Endothelial cell of umbilical vein (primary cell): ENCODE measurements around the gene EPHA5. TPM values are rescaled to one million over a fixed set of nuclear protein-coding genes. Genes with fewer than 3 reads are reported as not detected.

Experiments used
- BruUV-seq: library from RNA; stranded (reverse); fragments of 400-500 nt; replicated peaks from 2 replicates; lab custom pipeline; 2021; lab: Mats Ljungman, UMichigan
- CTCF ChIA-PET: fragments of 300-600, 350-600 bp; sonication (Branson Sonifier 250); formaldehyde crosslinking; loops from one replicate; lab custom pipeline; 2021; ENCODE audit warnings: antibody characterized with exemption, inconsistent platforms; lab: Charles Lee
- POLR2A ChIA-PET: fragments of 300-600, 350-600 bp; sonication (Branson Sonifier 250); formaldehyde crosslinking; loops from one replicate; lab custom pipeline; 2021; ENCODE audit warnings: antibody characterized with exemption, inconsistent platforms; lab: Charles Lee
- DNase-seq: peaks from one replicate; pipeline ENCODE4 v3.0.0-alpha.2; 2011; ENCODE audit warnings: low read depth, low spot score
- FAIRE-seq: peaks from 2 replicates; lab custom pipeline; 2011; peaks lifted over from hg19 to GRCh38; lab: Jason Lieb, UNC
- H2AFZ ChIP-seq: 2 replicates; pipeline ENCODE4 v1.6.0; 2012; ENCODE audit warnings: low read depth, low read length, control low read depth, inconsistent platforms
- H3K27ac ChIP-seq: 2 replicates; pipeline ENCODE4 v1.5.1; 2011; ENCODE audit warnings: low read depth, mild to moderate bottlenecking, control low read depth, low read length, moderate library complexity; ENCODE audit not compliant: insufficient read depth
- H3K27me3 ChIP-seq, 2 experiments: 2 replicates each; pipeline versions ENCODE4 v1.6.0 to v1.6.1; 2011; ENCODE audit warnings: low read length in 2 of 2, mixed read lengths in 1 of 2; ENCODE audit not compliant: control insufficient read depth in 2 of 2, insufficient read depth in 2 of 2
- H3K36me3 ChIP-seq, 2 experiments: 2 replicates in 1 of 2; 3 replicates in 1 of 2; pipeline ENCODE4 v1.5.1; 2011; ENCODE audit warnings: low read length in 2 of 2, mild to moderate bottlenecking in 1 of 2, moderate library complexity in 1 of 2; ENCODE audit not compliant: control insufficient read depth in 2 of 2, insufficient read depth in 2 of 2; ENCODE audit errors: extremely low read depth in 1 of 2
- H3K4me1 ChIP-seq: 3 replicates; pipeline ENCODE4 v1.5.1; 2011; ENCODE audit warnings: mild to moderate bottlenecking, low read length; ENCODE audit not compliant: control insufficient read depth, insufficient read depth; ENCODE audit errors: extremely low read depth
- H3K4me2 ChIP-seq: 2 replicates; pipeline ENCODE4 v1.6.1; 2011; ENCODE audit warnings: low read length, control low read depth, mixed read lengths; ENCODE audit not compliant: insufficient read depth
- H3K4me3 ChIP-seq, 3 experiments: fragments of 200-600 bp in 1 of 3; sonication (generic), shearing (Covaris generic) in 1 of 3; replicated peaks in 1 of 3; 2 replicates each; pipeline ENCODE4 v1.5.1; 2011 to 2016; ENCODE audit warnings: control low read depth in 3 of 3, low read length in 3 of 3, mild to moderate bottlenecking in 2 of 3, inconsistent platforms in 1 of 3, low read depth in 1 of 3, moderate library complexity in 1 of 3; ENCODE audit not compliant: insufficient read depth in 1 of 3
- H3K79me2 ChIP-seq: 2 replicates; pipeline ENCODE4 v1.6.0; 2012; ENCODE audit warnings: low read length, inconsistent platforms; ENCODE audit not compliant: control insufficient read depth, insufficient read depth
- H3K9ac ChIP-seq: replicated peaks from 2 replicates; pipeline ENCODE3; 2011; ENCODE audit warnings: low read length, control low read depth; ENCODE audit not compliant: insufficient read depth; ENCODE audit errors: extremely low read depth
- H3K9me1 ChIP-seq: replicated peaks from 3 replicates; pipeline ENCODE4 v1.6.0; 2011; ENCODE audit warnings: mild to moderate bottlenecking, low read length; ENCODE audit not compliant: control insufficient read depth, insufficient read depth; ENCODE audit errors: extremely low read depth
- H3K9me3 ChIP-seq: replicated peaks from 2 replicates; pipeline ENCODE4 v1.5.1; 2012; ENCODE audit warnings: low read length, inconsistent platforms; ENCODE audit not compliant: control insufficient read depth, insufficient read depth
- H4K20me1 ChIP-seq: replicated peaks from 2 replicates; pipeline ENCODE3; 2011; ENCODE audit warnings: mild to moderate bottlenecking, low read length; ENCODE audit not compliant: control insufficient read depth, insufficient read depth; ENCODE audit errors: extremely low read depth
- CTCF ChIP-seq, 2 donors: IDR thresholded peaks; 1 replicate in 1 of 2; 2 replicates in 1 of 2; pipeline ENCODE4 v1.5.1; 2011; ENCODE audit warnings: low read length in 2 of 2, mild to moderate bottlenecking in 2 of 2, moderate library complexity in 2 of 2, control low read depth in 1 of 2, inconsistent platforms in 1 of 2, low read depth in 1 of 2; ENCODE audit not compliant: insufficient read depth in 1 of 2; ENCODE audit errors: extremely low read depth in 1 of 2
- EZH2 ChIP-seq: IDR thresholded peaks from 2 replicates; pipeline ENCODE4 v1.6.1; 2012; ENCODE audit warnings: borderline replicate concordance, low read depth, mild to moderate bottlenecking, moderate library complexity, low read length, inconsistent platforms; ENCODE audit not compliant: severe bottlenecking
- FOS ChIP-seq: IDR thresholded peaks from 2 replicates; pipeline ENCODE4 v1.6.1; 2011; ENCODE audit warnings: mild to moderate bottlenecking, low read length, moderate library complexity, borderline replicate concordance; ENCODE audit not compliant: insufficient read depth
- GATA2 ChIP-seq: IDR thresholded peaks from 2 replicates; pipeline ENCODE4 v1.7.0; 2011; ENCODE audit warnings: low read depth, mild to moderate bottlenecking, moderate library complexity, mixed read lengths, low read length; ENCODE audit not compliant: insufficient read length, insufficient read depth
- JUN ChIP-seq: IDR thresholded peaks from 2 replicates; pipeline ENCODE4 v1.6.1; 2011; ENCODE audit warnings: borderline replicate concordance, low read depth; ENCODE audit not compliant: insufficient read length, insufficient read depth
- MAX ChIP-seq: IDR thresholded peaks from 2 replicates; pipeline ENCODE4 v1.6.1; 2011; ENCODE audit not compliant: insufficient read depth, insufficient read length
- MYC ChIP-seq: IDR thresholded peaks from one replicate; pipeline ENCODE4 v1.6.1; 2011; ENCODE audit warnings: mild to moderate bottlenecking, low read depth, low read length
- POLR2A ChIP-seq: IDR thresholded peaks from 2 replicates; pipeline ENCODE4 v1.6.1; 2012; ENCODE audit warnings: low read depth, mild to moderate bottlenecking, control low read depth, low read length
- POLR2AphosphoS5 ChIP-seq: IDR thresholded peaks from 2 replicates; pipeline ENCODE4 v1.6.1; 2012; ENCODE audit warnings: low read depth, mild to moderate bottlenecking, control low read depth, low read length, moderate library complexity; ENCODE audit not compliant: insufficient read depth
- dilution Hi-C: fragments of 300-500 bp; cut with MboI; formaldehyde crosslinking; loops from one replicate; pipeline ENCODE4 v1.15.0; 2019; ENCODE audit warnings: low sequenced_read_pairs; ENCODE audit not compliant: extremely low pct_ligation_motif_present
- intact Hi-C: fragments of 100-400 bp; cut with micrococcal nuclease; formaldehyde crosslinking; loops from one replicate; pipeline ENCODE4 v1.10.0; 2022
- polyA plus RNA-seq, 4 experiments: library from polyadenylated mRNA; depleted of rRNA in 3 of 4; stranded (reverse) in 3 of 4; unstranded in 1 of 4; fragments of >200 nt; gene quantifications; 2 replicates each; pipeline versions ENCODE4 v1.2.1 to v1.2.3, GENCODE V29; 2011 to 2012; ENCODE audit warnings: missing spikeins in 1 of 4
- total RNA-seq: library from RNA; stranded (reverse); gene quantifications from 2 replicates; pipeline ENCODE4 v1.2.3, GENCODE V29; 2021

The EPHA5 gene
- total and polyA plus RNA-seq, 2 donors (not counting 3 experiments of a cell fraction or from before 2014, with no cell fraction given): 0.31 to 0.39 TPM

- Histone ChIP-seq H3K36me3 (no peaks in the 10 kb centered on the region), H3K79me2 (no peaks in the 10 kb centered on the region), H3K27ac (no peak overlapping the region), H3K4me3 (no peak overlapping the region), H3K9me3 (no peaks in the 10 kb centered on the region), H3K4me2 (no peak overlapping the region), H3K9me1 (no peaks in the 10 kb centered on the region), H3K4me1 (no peaks in the 10 kb centered on the region), H4K20me1 (no peaks in the 10 kb centered on the region), H3K9ac (no peak overlapping the region), H2AFZ (no peak overlapping the region), H3K27me3 (no peaks in the 10 kb centered on the region)
- CTCF ChIA-PET: no interaction called here
- DNase-seq (no peak), FAIRE-seq (peak; percentile 58)
- TF ChIP-seq MAX (no peak), CTCF (IDR thresholded peaks at IDR 0.05; ENCODE audit: extremely low read depth in 1 of 2, insufficient read depth in 1 of 2, low read depth in 1 of 2, low read length in 2 of 2) (no peak), MYC (no peak), FOS (no peak), POLR2A (no peak), POLR2AphosphoS5 (no peak), JUN (no peak), EZH2 (no peak), GATA2 (no peak)
- no TSS peak for BruUV-seq
- dilution Hi-C loops: no loop called here
- POLR2A ChIA-PET: no interaction called here
- intact Hi-C loops: no loop called here
These were observed 219.4 kb downstream of the EPHA5 start for GRCh38 chr4:65450899-65451298.
